Esophagus (tissue), 2 donors: ENCODE results near the gene ROBO2. TPM values are rescaled to one million over a fixed set of nuclear protein-coding genes. Genes with fewer than 3 reads are reported as not detected.

ENCODE experiments used
- H3K27ac ChIP-seq, 2 donors: one replicate each; pipeline ENCODE4 v1.5.1; 2013; ENCODE audit warnings: low read depth in 2 of 2, mild to moderate bottlenecking in 2 of 2, inconsistent platforms in 1 of 2, low read length in 1 of 2, moderate library complexity in 1 of 2
- H3K27me3 ChIP-seq, 2 donors: one replicate each; pipeline ENCODE4 v1.6.1; 2013; ENCODE audit warnings: low read length in 2 of 2, control low read depth in 1 of 2, mild to moderate bottlenecking in 1 of 2; ENCODE audit not compliant: insufficient read depth in 2 of 2, control insufficient read depth in 1 of 2
- H3K36me3 ChIP-seq, 2 donors: one replicate each; pipeline ENCODE4 v1.6.1; 2013; ENCODE audit warnings: low read length in 1 of 2; ENCODE audit not compliant: control insufficient read depth in 2 of 2, insufficient read depth in 2 of 2
- H3K4me1 ChIP-seq, 2 donors: one replicate each; pipeline ENCODE4 v1.6.1; 2013; ENCODE audit warnings: low read length in 1 of 2; ENCODE audit not compliant: control insufficient read depth in 2 of 2, insufficient read depth in 2 of 2
- H3K4me3 ChIP-seq, 2 donors: one replicate each; pipeline ENCODE4 v1.5.1; 2013; ENCODE audit warnings: low read length in 2 of 2, mild to moderate bottlenecking in 2 of 2, low read depth in 1 of 2, moderate library complexity in 1 of 2
- H3K9me3 ChIP-seq, 2 donors: one replicate each; pipeline ENCODE4 v1.6.1; 2013; ENCODE audit warnings: mild to moderate bottlenecking in 2 of 2, low read depth in 1 of 2, low read length in 1 of 2, moderate library complexity in 1 of 2; ENCODE audit not compliant: control insufficient read depth in 2 of 2, insufficient read depth in 1 of 2
- WGBS, 2 donors: extraction: QIAGEN DNeasy Blood & Tissue Kit; methylation state at CpG; one replicate each; pipeline ENCODE4 v1.1.7; 2013; 5-methylcytosine and 5-hydroxymethylcytosine counted together
- polyA plus RNA-seq, 2 donors: library from polyadenylated mRNA; stranded (reverse); fragments of 200-250 nt; gene quantifications; one replicate each; pipeline ENCODE4 v1.2.3, GENCODE V29; 2013
- donor health status: healthy with polysubstance abuse.
- donor health status: Bipolar disorder and iron deficiency.

ROBO2 gene
- polyA plus RNA-seq, 2 donors = 1.4 to 2.4 TPM

DNA sequence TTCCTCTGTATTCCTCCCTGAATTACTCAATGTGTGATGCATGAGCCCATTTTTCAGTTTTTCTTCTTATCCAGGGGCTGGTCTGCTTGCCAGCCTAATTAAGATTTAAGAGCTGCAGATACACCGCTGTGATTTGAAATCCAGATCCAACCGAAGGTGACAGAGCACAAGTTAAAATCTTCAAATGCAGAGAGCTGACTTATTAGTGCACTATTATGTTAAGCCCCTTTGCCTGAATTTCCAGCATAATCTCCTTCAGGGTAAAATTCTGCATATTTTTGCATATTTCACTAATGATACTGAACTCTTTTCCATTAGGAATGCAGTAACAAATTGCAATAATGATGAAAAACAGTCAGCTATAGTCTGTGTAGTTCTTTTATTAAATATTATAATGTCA, 583.6 kb downstream of the ROBO2 start:
- 79 to 93% methylated on average over 2 of the region's 2 CpGs for WGBS, 2 donors
- H3K27ac ChIP-seq = no peak overlapping the region
- H3K4me3 ChIP-seq = no peak overlapping the region
- no peaks in the 10 kb centered on the region for H3K9me3 ChIP-seq
- no peaks in the 10 kb centered on the region for H3K4me1 ChIP-seq
- H3K27me3 ChIP-seq = no peaks in the 10 kb centered on the region
- H3K36me3 ChIP-seq = no peaks in the 10 kb centered on the region

DNA sequence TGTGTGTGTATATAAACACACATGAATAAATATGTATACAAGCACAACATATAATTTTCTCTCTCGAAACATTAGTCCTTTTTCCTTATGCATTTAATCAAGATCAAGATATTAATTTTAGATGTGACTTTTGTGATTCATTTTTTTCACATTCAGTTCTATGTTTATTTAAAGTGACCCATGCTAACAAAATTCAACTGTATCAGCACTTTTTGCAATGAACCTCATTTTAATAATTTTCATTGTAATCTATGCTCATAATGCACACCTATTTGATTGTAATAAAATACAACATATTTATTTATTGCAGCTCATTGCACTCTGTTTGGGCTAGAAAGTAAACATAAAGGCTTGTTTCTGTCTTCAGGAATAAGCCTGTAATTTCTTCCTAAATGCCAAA, 586.3 kb downstream of the ROBO2 start:
- 93% methylated on average over 1 of the region's 1 CpG for WGBS, 2 donors
- H3K9me3 ChIP-seq = no peaks in the 10 kb centered on the region
- H3K27ac ChIP-seq = no peak overlapping the region

DNA sequence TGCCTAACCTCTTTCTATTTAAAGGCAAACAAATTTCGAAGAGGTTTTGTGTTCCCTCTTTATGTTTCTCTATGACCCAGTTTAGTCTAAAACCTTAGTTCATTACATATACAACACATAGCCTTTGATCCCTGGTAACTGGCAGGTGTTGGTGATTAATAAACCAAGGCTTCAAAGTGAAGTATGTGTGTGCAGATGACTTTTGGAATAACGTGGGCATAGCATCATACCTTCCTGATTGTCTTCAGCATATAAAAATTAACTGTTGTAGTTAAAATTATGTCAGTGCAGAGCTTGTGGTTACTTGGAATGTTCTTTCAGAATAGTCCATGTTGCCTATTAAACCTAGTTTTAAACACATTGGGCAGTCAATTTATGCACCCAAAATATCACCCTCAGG, 608.3 kb downstream of the ROBO2 start:
- 30 to 33% methylated on average over 2 of the region's 2 CpGs for WGBS, 2 donors
- Histone ChIP-seq H3K27ac (no peak overlapping the region), H3K4me3 (no peak overlapping the region), H3K9me3 (no peaks in the 10 kb centered on the region), H3K4me1 (no peaks in the 10 kb centered on the region), H3K27me3 (no peaks in the 10 kb centered on the region), H3K36me3 (no peaks in the 10 kb centered on the region)

More for the DNA sequence above, 586.3 kb downstream of the ROBO2 start:
- Histone ChIP-seq H3K27me3 (no peaks in the 10 kb centered on the region), H3K4me1 (no peaks in the 10 kb centered on the region), H3K36me3 (no peaks in the 10 kb centered on the region), H3K4me3 (no peak overlapping the region)

DNA sequence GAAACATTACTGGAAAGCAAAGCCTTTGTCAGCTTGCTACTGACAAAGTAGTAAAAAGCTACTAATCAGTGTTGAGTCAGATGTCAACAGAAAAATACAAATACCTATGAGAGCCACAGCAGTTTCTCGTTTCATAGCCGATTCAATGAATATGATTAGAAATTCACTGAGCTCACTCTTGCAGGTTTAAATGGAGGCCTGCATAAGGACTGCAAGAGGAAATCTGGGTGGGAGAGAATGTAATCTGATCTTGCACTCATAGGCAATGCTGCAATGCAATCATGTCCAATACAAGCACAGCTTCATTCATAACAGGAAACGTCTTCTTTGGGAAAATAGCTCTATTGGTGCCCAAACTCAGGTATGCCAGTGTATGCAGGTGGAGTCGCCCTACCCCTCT, 608.8 kb downstream of the ROBO2 start:
- H3K4me3 ChIP-seq = no peak overlapping the region
- H3K27ac ChIP-seq = no peak overlapping the region
- no peaks in the 10 kb centered on the region for H3K4me1 ChIP-seq
- H3K9me3 ChIP-seq = no peaks in the 10 kb centered on the region
- H3K36me3 ChIP-seq = no peaks in the 10 kb centered on the region
- no peaks in the 10 kb centered on the region for H3K27me3 ChIP-seq
- WGBS, 2 donors = 67 to 73% methylated on average over 4 of the region's 4 CpGs

DNA sequence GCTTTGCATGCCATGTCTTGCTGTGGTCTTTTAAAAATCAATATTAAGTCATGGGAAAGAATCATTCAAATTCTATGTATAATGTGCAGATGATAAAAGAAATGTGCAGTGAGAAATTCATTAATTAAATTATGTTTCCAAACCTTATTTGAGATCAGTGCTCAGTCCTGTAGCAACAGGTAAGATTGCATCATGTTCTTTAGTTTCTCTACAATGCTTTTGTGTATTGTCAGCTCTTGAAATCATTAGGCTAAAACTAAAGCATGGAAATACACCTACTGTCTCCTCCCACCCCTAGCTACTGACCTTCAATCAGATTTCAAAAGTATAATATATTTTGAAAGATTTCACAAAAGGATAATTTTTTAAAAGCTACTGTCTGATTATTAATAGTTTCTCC, 612.7 kb downstream of the ROBO2 start:
- Histone ChIP-seq H3K4me3 (no peak overlapping the region), H3K4me1 (no peaks in the 10 kb centered on the region), H3K27ac (no peak overlapping the region), H3K9me3 (no peaks in the 10 kb centered on the region), H3K36me3 (no peaks in the 10 kb centered on the region), H3K27me3 (no peaks in the 10 kb centered on the region)

- 71% methylated on average over 1 of the region's 1 CpG for WGBS, 2 donors
- Histone ChIP-seq H3K4me1 (no peaks in the 10 kb centered on the region), H3K4me3 (no peak overlapping the region), H3K9me3 (no peaks in the 10 kb centered on the region), H3K27ac (no peak overlapping the region), H3K27me3 (no peaks in the 10 kb centered on the region), H3K36me3 (no peaks in the 10 kb centered on the region)
These were observed 615.5 kb downstream of the ROBO2 start for GRCh38 chr3:77655396-77655795.

GRCh38 chr3:77660718-77661117, 620.8 kb downstream of the ROBO2 start:
- Histone ChIP-seq H3K4me1 (no peaks in the 10 kb centered on the region), H3K27me3 (no peaks in the 10 kb centered on the region), H3K36me3 (no peaks in the 10 kb centered on the region), H3K27ac (no peak overlapping the region), H3K9me3 (no peaks in the 10 kb centered on the region), H3K4me3 (no peak overlapping the region)
- WGBS, 2 donors = 72 to 90% methylated on average over 3 of the region's 3 CpGs

GRCh38 chr3:77667901-77668300, 628.0 kb downstream of the ROBO2 start:
- Histone ChIP-seq H3K9me3 (no peaks in the 10 kb centered on the region), H3K4me1 (no peaks in the 10 kb centered on the region), H3K27ac (no peak overlapping the region), H3K36me3 (no peaks in the 10 kb centered on the region), H3K4me3 (no peak overlapping the region), H3K27me3 (peaks cover 0 to 2% of the 10 kb centered on the region in 2 donors)
- 38 to 43% methylated on average over 1 of the region's 1 CpG for WGBS, 2 donors

- H3K4me3 ChIP-seq = no peak overlapping the region
These were observed 628.5 kb downstream of the ROBO2 start for GRCh38 chr3:77668376-77668775.

GRCh38 chr3:77672016-77672415, 632.1 kb downstream of the ROBO2 start:
- H3K27me3 ChIP-seq = peaks cover 0 to 2% of the 10 kb centered on the region in 2 donors
- H3K36me3 ChIP-seq = no peaks in the 10 kb centered on the region
- no peaks in the 10 kb centered on the region for H3K4me1 ChIP-seq
- no peaks in the 10 kb centered on the region for H3K9me3 ChIP-seq
- no peak overlapping the region for H3K4me3 ChIP-seq
- WGBS, 2 donors = 76 to 79% methylated on average over 2 of the region's 2 CpGs
- no peak overlapping the region for H3K27ac ChIP-seq

More at GRCh38 chr3:77668376-77668775, 628.5 kb downstream of the ROBO2 start:
- H3K9me3 ChIP-seq = no peaks in the 10 kb centered on the region
- no peak overlapping the region for H3K27ac ChIP-seq
- 66 to 77% methylated on average over 1 of the region's 1 CpG for WGBS, 2 donors
- H3K4me1 ChIP-seq = no peaks in the 10 kb centered on the region
- H3K36me3 ChIP-seq = no peaks in the 10 kb centered on the region
- peaks cover 0 to 2% of the 10 kb centered on the region in 2 donors for H3K27me3 ChIP-seq
